Mesendoderm (in vitro differentiated cells): ENCODE measurements around the gene SMYD1.

Experiments
- DNase-seq: peaks from one replicate; pipeline ENCODE4 v3.0.0; 2013
- H2AK5ac ChIP-seq: 2 replicates; pipeline ENCODE4 v1.6.1; 2013; ENCODE audit warnings: low read length, inconsistent platforms
- H2BK120ac ChIP-seq: 2 replicates; pipeline ENCODE4 v1.6.1; 2013; ENCODE audit warnings: low read depth, mild to moderate bottlenecking, low read length, moderate library complexity, mixed read lengths
- H2BK15ac ChIP-seq: replicated peaks from 2 replicates; pipeline ENCODE4 v1.6.1; 2013; ENCODE audit warnings: low read depth, mild to moderate bottlenecking, moderate library complexity
- H2BK5ac ChIP-seq: 2 replicates; pipeline ENCODE4 v1.6.1; 2013; ENCODE audit warnings: low read length, inconsistent platforms
- H3K18ac ChIP-seq: 2 replicates; pipeline ENCODE4 v1.6.1; 2013; ENCODE audit warnings: mild to moderate bottlenecking, low read length, mixed read lengths
- H3K23ac ChIP-seq: one replicate; pipeline ENCODE4 v1.6.1; 2013; ENCODE audit warnings: low read length
- H3K27ac ChIP-seq: 2 replicates; pipeline ENCODE4 v1.5.1; 2013; ENCODE audit warnings: low read depth, mild to moderate bottlenecking, inconsistent platforms, low read length, moderate library complexity
- H3K27me3 ChIP-seq: 2 replicates; pipeline ENCODE4 v1.6.1; 2013; ENCODE audit warnings: low read length, control low read depth, mild to moderate bottlenecking, inconsistent platforms; ENCODE audit not compliant: insufficient read depth, poor library complexity
- H3K36me3 ChIP-seq: 2 replicates; pipeline ENCODE4 v1.6.1; 2013; ENCODE audit warnings: low read length, inconsistent platforms; ENCODE audit not compliant: control insufficient read depth, insufficient read depth
- H3K4ac ChIP-seq: one replicate; pipeline ENCODE4 v1.6.1; 2013; ENCODE audit warnings: low read depth, mild to moderate bottlenecking, low read length, moderate library complexity
- H3K4me1 ChIP-seq: 2 replicates; pipeline ENCODE4 v1.6.1; 2013; ENCODE audit warnings: low read depth, low read length, inconsistent platforms; ENCODE audit not compliant: control insufficient read depth
- H3K4me2 ChIP-seq: 2 replicates; pipeline ENCODE4 v1.6.1; 2013; ENCODE audit warnings: low read length
- H3K4me3 ChIP-seq: 2 replicates; pipeline ENCODE4 v1.5.1; 2013; ENCODE audit warnings: mild to moderate bottlenecking, low read length
- H3K56ac ChIP-seq: one replicate; pipeline ENCODE4 v1.6.1; 2013; ENCODE audit warnings: low read length
- H3K79me1 ChIP-seq: 2 replicates; pipeline ENCODE4 v1.6.1; 2013; ENCODE audit warnings: low read length, inconsistent platforms
- H3K79me2 ChIP-seq: 2 replicates; pipeline ENCODE4 v1.6.1; 2013; ENCODE audit warnings: mild to moderate bottlenecking, low read length; ENCODE audit not compliant: control insufficient read depth, insufficient read depth
- H3K9ac ChIP-seq: 2 replicates; pipeline ENCODE4 v1.6.1; 2013; ENCODE audit warnings: low read length, inconsistent platforms
- H4K5ac ChIP-seq: one replicate; pipeline ENCODE4 v1.6.1; 2013; ENCODE audit warnings: low read length
- H4K8ac ChIP-seq: one replicate; pipeline ENCODE4 v1.6.1; 2013; ENCODE audit warnings: low read depth, mild to moderate bottlenecking, control low read depth, low read length, moderate library complexity
- WGBS: extraction: QIAGEN DNeasy Blood & Tissue Kit; methylation state at CpG from one replicate; pipeline ENCODE4 v1.1.7; 2013; ENCODE audit warnings: low lambda C conversion rate, missing lambda C conversion rate; ENCODE audit not compliant: insufficient coverage; ENCODE audit errors: extremely low coverage; 5-methylcytosine and 5-hydroxymethylcytosine counted together

The SMYD1 gene

GRCh38 chr2:88126772-88127637 lies 59.4 kb downstream of the SMYD1 start:
- Histone ChIP-seq H3K23ac (no peak overlapping the region), H3K4ac (no peak overlapping the region), H3K27me3 (no peaks in the 10 kb centered on the region), H3K56ac (no peak overlapping the region), H2BK15ac (no peak overlapping the region), H3K9ac (no peak overlapping the region), H4K5ac (no peak overlapping the region), H3K4me3 (no peak overlapping the region), H2AK5ac (no peak overlapping the region), H3K79me2 (no peaks in the 10 kb centered on the region), H3K27ac (no peak overlapping the region), H4K8ac (no peak overlapping the region), H3K36me3 (no peaks in the 10 kb centered on the region), H2BK5ac (no peak overlapping the region), H3K18ac (no peak overlapping the region), H3K4me1 (no peaks in the 10 kb centered on the region), H3K4me2 (no peak overlapping the region), H2BK120ac (no peak overlapping the region), H3K79me1 (no peaks in the 10 kb centered on the region)
- no peak for DNase-seq
- WGBS: no CpG with 5 or more reads among the region's 3 CpGs

GRCh38 chr2:88127638-88127887 lies 59.9 kb downstream of the SMYD1 start:
- H3K18ac ChIP-seq: no peak overlapping the region
- no peaks in the 10 kb centered on the region for H3K79me1 ChIP-seq
- no peak overlapping the region for H3K4me2 ChIP-seq
- H3K36me3 ChIP-seq: no peaks in the 10 kb centered on the region
- H3K56ac ChIP-seq: no peak overlapping the region
- no peaks in the 10 kb centered on the region for H3K4me1 ChIP-seq
- H2BK15ac ChIP-seq: no peak overlapping the region
- H3K27me3 ChIP-seq: no peaks in the 10 kb centered on the region
- no CpG with 5 or more reads among the region's 1 CpG for WGBS
- no peak overlapping the region for H4K8ac ChIP-seq
- H3K9ac ChIP-seq: no peak overlapping the region
- H3K4me3 ChIP-seq: no peak overlapping the region
- no peak overlapping the region for H2BK120ac ChIP-seq
- H3K4ac ChIP-seq: no peak overlapping the region
- H3K27ac ChIP-seq: no peak overlapping the region
- no peak overlapping the region for H2AK5ac ChIP-seq
- no peak overlapping the region for H3K23ac ChIP-seq
- H4K5ac ChIP-seq: no peak overlapping the region
- no peaks in the 10 kb centered on the region for H3K79me2 ChIP-seq
- no peak overlapping the region for H2BK5ac ChIP-seq
- no peak for DNase-seq

GRCh38 chr2:88127888-88128653 lies 60.4 kb downstream of the SMYD1 start, which contains the start of gene FABP1:
Gene FABP1 (minus strand): TSS chr2:88128062. CDS start chr2:88128017, 45 bp downstream.
- DNase-seq: no peak
- no peak within 1 kb of the TSS for H3K18ac ChIP-seq
- H3K56ac ChIP-seq: no peak within 1 kb of the TSS
- no peak within 1 kb of the TSS for H2AK5ac ChIP-seq
- H3K9ac ChIP-seq: no peak within 1 kb of the TSS
- no peak within 1 kb of the TSS for H2BK120ac ChIP-seq
- no peaks in the 10 kb centered on the region for H3K79me1 ChIP-seq
- no peaks in the 10 kb centered on the region for H3K79me2 ChIP-seq
- no peak within 1 kb of the TSS for H3K27ac ChIP-seq
- no peak within 1 kb of the TSS for H4K8ac ChIP-seq
- no peak within 1 kb of the TSS for H2BK5ac ChIP-seq
- no peaks in the 10 kb centered on the region for H3K4me1 ChIP-seq
- WGBS: no CpG with 5 or more reads among the region's 12 CpGs
- H3K27me3 ChIP-seq: no peaks in the 10 kb centered on the region
- H4K5ac ChIP-seq: no peak within 1 kb of the TSS
- H3K4ac ChIP-seq: no peak within 1 kb of the TSS
- no peak within 1 kb of the TSS for H2BK15ac ChIP-seq
- H3K23ac ChIP-seq: no peak within 1 kb of the TSS
- no peak within 1 kb of the TSS for H3K4me3 ChIP-seq
- H3K36me3 ChIP-seq: no peaks in the 10 kb centered on the region
- no peak within 1 kb of the TSS for H3K4me2 ChIP-seq

- Histone ChIP-seq H2BK120ac (no peak overlapping the region), H3K27me3 (no peaks in the 10 kb centered on the region), H3K4me3 (no peak overlapping the region), H3K18ac (no peak overlapping the region), H3K79me1 (no peaks in the 10 kb centered on the region), H3K36me3 (no peaks in the 10 kb centered on the region), H4K8ac (no peak overlapping the region), H3K4me2 (no peak overlapping the region), H3K4ac (no peak overlapping the region), H4K5ac (no peak overlapping the region), H2BK5ac (no peak overlapping the region), H2BK15ac (no peak overlapping the region), H3K79me2 (no peaks in the 10 kb centered on the region), H3K4me1 (no peaks in the 10 kb centered on the region), H3K56ac (no peak overlapping the region), H3K27ac (no peak overlapping the region), H3K9ac (no peak overlapping the region), H2AK5ac (no peak overlapping the region), H3K23ac (no peak overlapping the region)
- no CpG with 5 or more reads among the region's 7 CpGs for WGBS
- DNase-seq: no peak
These were observed 61.2 kb downstream of the SMYD1 start for GRCh38 chr2:88128654-88129312.

- Histone ChIP-seq H3K27me3 (no peaks in the 10 kb centered on the region), H3K36me3 (no peaks in the 10 kb centered on the region), H3K79me1 (no peaks in the 10 kb centered on the region), H3K27ac (no peak overlapping the region), H3K9ac (no peak overlapping the region), H2BK5ac (no peak overlapping the region), H4K8ac (no peak overlapping the region), H3K4ac (no peak overlapping the region), H3K4me1 (no peaks in the 10 kb centered on the region), H3K56ac (no peak overlapping the region), H2BK15ac (no peak overlapping the region), H3K4me2 (no peak overlapping the region), H3K18ac (no peak overlapping the region), H2BK120ac (no peak overlapping the region), H3K4me3 (no peak overlapping the region), H4K5ac (no peak overlapping the region), H3K23ac (no peak overlapping the region), H3K79me2 (no peaks in the 10 kb centered on the region), H2AK5ac (no peak overlapping the region)
- no peak for DNase-seq
- no CpG with 5 or more reads among the region's 7 CpGs for WGBS
These were observed 61.8 kb downstream of the SMYD1 start for GRCh38 chr2:88129313-88129959.
